ENCODE results near the gene CTDP1. TPM values are rescaled to one million over a fixed set of nuclear protein-coding genes. Genes with fewer than 3 reads are reported as not detected.

The CTDP1 gene
- total RNA-seq, 1 experiment from 2014 or later = 16.1 TPM

- no peak overlapping the region for H3K27ac Mint-ChIP-seq (ENCODE audit: unreplicated experiment)
- Histone ChIP-seq H3K9me3 (no peaks in the 10 kb centered on the region), H3K4me1 (no peaks in the 10 kb centered on the region), H3K4me3 (ENCODE audit: low read depth, low read length) (no peak overlapping the region), H3K27me3 (replicated peaks; ENCODE audit: control insufficient read depth, insufficient read depth, low read length) (no peaks in the 10 kb centered on the region), H3K36me3 (ENCODE audit: control insufficient read depth, insufficient read depth, low read length) (no peaks in the 10 kb centered on the region)
- ChIA-PET POLR2A (no interaction called here), CTCF (no interaction called here)
- no peak overlapping the region for H3K4me3 Mint-ChIP-seq (ENCODE audit: unreplicated experiment)
- no peak for DNase-seq
- no peaks in the 10 kb centered on the region for H3K9me3 Mint-ChIP-seq (ENCODE audit: unreplicated experiment)
- no peaks in the 10 kb centered on the region for H3K27me3 Mint-ChIP-seq (ENCODE audit: insufficient read depth, unreplicated experiment)
- no peaks in the 10 kb centered on the region for H3K36me3 Mint-ChIP-seq (ENCODE audit: insufficient read depth, unreplicated experiment)
- no peak for TF ChIP-seq CTCF (IDR thresholded peaks at IDR 0.05; ENCODE audit: insufficient read depth in 1 of 2, low read depth in 1 of 2, low read length in 1 of 2, severe bottlenecking in 1 of 2, unreplicated experiment in 1 of 2)
- intact Hi-C loops (cut with micrococcal nuclease; ENCODE audit: unreplicated experiment) = no loop called here
- no peaks in the 10 kb centered on the region for H3K4me1 Mint-ChIP-seq (ENCODE audit: low read depth, unreplicated experiment)
- no TSS peak for BruUV-seq (replicated peaks)
These were observed 2.1 kb downstream of the CTDP1 start for GRCh38 chr18:79681484-79682387.

GRCh38 chr18:79682481-79682880, 2.9 kb downstream of the CTDP1 start:
- CTCF ChIA-PET = no interaction called here
- H3K4me3 Mint-ChIP-seq (ENCODE audit: unreplicated experiment) = no peak overlapping the region

More at GRCh38 chr18:79682481-79682880, 2.9 kb downstream of the CTDP1 start:
- Histone ChIP-seq H3K27me3 (replicated peaks; ENCODE audit: control insufficient read depth, insufficient read depth, low read length) (no peaks in the 10 kb centered on the region), H3K4me1 (no peaks in the 10 kb centered on the region), H3K9me3 (no peaks in the 10 kb centered on the region), H3K36me3 (ENCODE audit: control insufficient read depth, insufficient read depth, low read length) (no peaks in the 10 kb centered on the region), H3K4me3 (ENCODE audit: low read depth, low read length) (no peak overlapping the region)
- DNase-seq = no peak
- H3K4me1 Mint-ChIP-seq (ENCODE audit: low read depth, unreplicated experiment) = no peaks in the 10 kb centered on the region
- no peak overlapping the region for H3K27ac Mint-ChIP-seq (ENCODE audit: unreplicated experiment)
- no TSS peak for BruUV-seq (replicated peaks)
- POLR2A ChIA-PET = no interaction called here
- no peaks in the 10 kb centered on the region for H3K9me3 Mint-ChIP-seq (ENCODE audit: unreplicated experiment)
- intact Hi-C loops (cut with micrococcal nuclease; ENCODE audit: unreplicated experiment) = no loop called here
- no peaks in the 10 kb centered on the region for H3K27me3 Mint-ChIP-seq (ENCODE audit: insufficient read depth, unreplicated experiment)
- TF ChIP-seq CTCF (IDR thresholded peaks at IDR 0.05; ENCODE audit: insufficient read depth in 1 of 2, low read depth in 1 of 2, low read length in 1 of 2, severe bottlenecking in 1 of 2, unreplicated experiment in 1 of 2) = no peak
- no peaks in the 10 kb centered on the region for H3K36me3 Mint-ChIP-seq (ENCODE audit: insufficient read depth, unreplicated experiment)
